Measurements from ENCODE around the gene HOXC12.

HOXC12 gene

GRCh38 chr12:53998110-53998899 lies 43.6 kb downstream of the HOXC12 start:
- DNase-seq = no peak

- DNase-seq = no peak
These were observed 44.2 kb downstream of the HOXC12 start for GRCh38 chr12:53998900-53999236.

GRCh38 chr12:53999559-54000115 lies 44.9 kb downstream of the HOXC12 start:
- DNase-seq = peak; percentile 94

- peak; percentile 47 for DNase-seq
These were observed 45.7 kb downstream of the HOXC12 start, which contains the start of gene HOXC9 for GRCh38 chr12:54000116-54001114. TSS of gene HOXC9 (plus strand) at chr12:54000161. CDS start at chr12:54000189, 28 bp downstream.

GRCh38 chr12:54001283-54002187 lies 46.8 kb downstream of the HOXC12 start:
- no peak for DNase-seq

GRCh38 chr12:54002278-54002914 lies 47.7 kb downstream of the HOXC12 start:
- DNase-seq = no peak

GRCh38 chr12:54002915-54003389 lies 48.2 kb downstream of the HOXC12 start:
- DNase-seq = no peak

GRCh38 chr12:54003625-54004024 lies 48.9 kb downstream of the HOXC12 start:
- no peak for DNase-seq

- no peak for DNase-seq
These were observed 49.5 kb downstream of the HOXC12 start for GRCh38 chr12:54004063-54004840.

- DNase-seq = no peak
These were observed 50.3 kb downstream of the HOXC12 start for GRCh38 chr12:54004841-54005530.

- no peak for DNase-seq
These were observed 50.8 kb downstream of the HOXC12 start for GRCh38 chr12:54005531-54005852.

- DNase-seq = peak; percentile 80
These were observed 51.3 kb downstream of the HOXC12 start for GRCh38 chr12:54005853-54006558.

- DNase-seq = no peak
These were observed 52.0 kb downstream of the HOXC12 start for GRCh38 chr12:54006559-54007220.

GRCh38 chr12:54007538-54008259 lies 53.0 kb downstream of the HOXC12 start:
- peak; percentile 28 for DNase-seq

- no peak for DNase-seq
These were observed 53.5 kb downstream of the HOXC12 start for GRCh38 chr12:54008260-54008552.

All from fibroblast of skin of right biceps (primary cell).